GM21717 (cell line): ENCODE results near the gene NUDT9.
A peak's percentile ranks its signal among the peaks of the same experiment; 100 is the strongest.
"Not testable (repeated sequence)": the region's sequence is repeated elsewhere in the genome, so short reads cannot be mapped to it uniquely, and the experiment has no call there.

Experiments
- ATAC-seq: cut with Tn5 transposase; IDR thresholded peaks from one replicate; pipeline ENCODE4 v1.9.1; 2021; ENCODE audit warnings: mild to moderate bottlenecking, moderate library complexity; ENCODE audit not compliant: unreplicated experiment

NUDT9 gene

DNA sequence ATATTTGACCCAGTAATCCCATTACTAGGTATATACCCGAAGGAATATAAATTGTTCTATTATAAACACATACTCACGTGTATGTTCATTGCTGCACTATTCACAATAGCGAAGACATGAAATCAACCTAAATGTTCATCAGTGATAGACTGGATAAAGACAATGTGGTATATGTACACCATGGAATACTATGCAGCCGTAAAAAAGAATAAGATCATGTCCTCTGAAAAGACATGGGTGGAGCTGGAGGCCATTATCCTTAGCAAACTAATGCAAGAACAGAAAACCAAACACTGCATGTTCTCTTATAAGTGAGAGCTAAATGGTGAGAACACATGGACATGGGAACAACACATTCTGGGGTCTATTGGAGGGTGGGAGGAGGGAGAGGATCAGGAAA, 36.5 kb downstream of the NUDT9 start:
- no peak for ATAC-seq

DNA sequence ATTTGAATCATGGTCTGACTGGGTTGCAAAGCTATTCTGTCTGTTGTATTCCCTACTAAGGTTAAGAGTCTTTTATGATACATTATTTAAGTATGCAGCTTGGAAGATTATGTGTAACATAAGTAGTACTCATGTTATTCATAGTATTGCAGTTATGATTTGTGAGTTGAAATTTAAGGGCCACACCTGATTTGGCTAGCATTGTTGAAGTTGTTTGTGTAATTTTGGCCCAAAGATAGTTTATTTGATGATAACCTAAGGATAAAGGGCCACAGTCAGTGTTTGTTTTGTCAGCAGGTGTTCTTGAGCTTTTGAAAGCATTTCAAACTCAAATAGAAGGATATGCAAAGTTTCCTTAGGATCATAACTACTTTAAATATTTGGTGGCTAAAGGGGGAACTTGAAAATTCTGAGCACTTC, 38.9 kb downstream of the NUDT9 start:
- ATAC-seq, result peak; percentile 62

DNA sequence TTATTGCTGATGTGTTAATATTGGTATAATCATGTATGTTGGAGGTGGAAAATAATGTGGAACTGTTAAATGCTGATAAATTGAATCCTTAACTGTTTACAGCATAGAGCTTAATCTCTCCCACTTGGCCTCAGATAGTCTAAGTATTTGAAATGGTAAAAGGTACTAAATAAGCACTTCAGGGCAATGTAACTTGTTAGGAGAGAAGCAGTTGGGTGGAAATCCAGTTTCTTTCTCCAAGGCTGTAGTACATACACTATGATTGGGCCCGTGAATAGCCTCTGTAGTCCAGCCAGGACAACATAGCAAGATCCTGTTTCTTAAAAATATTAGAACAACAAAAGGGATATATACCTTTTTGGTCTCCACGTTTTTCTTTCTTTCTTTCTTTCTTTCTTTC, 39.7 kb downstream of the NUDT9 start:
- no peak for ATAC-seq

DNA sequence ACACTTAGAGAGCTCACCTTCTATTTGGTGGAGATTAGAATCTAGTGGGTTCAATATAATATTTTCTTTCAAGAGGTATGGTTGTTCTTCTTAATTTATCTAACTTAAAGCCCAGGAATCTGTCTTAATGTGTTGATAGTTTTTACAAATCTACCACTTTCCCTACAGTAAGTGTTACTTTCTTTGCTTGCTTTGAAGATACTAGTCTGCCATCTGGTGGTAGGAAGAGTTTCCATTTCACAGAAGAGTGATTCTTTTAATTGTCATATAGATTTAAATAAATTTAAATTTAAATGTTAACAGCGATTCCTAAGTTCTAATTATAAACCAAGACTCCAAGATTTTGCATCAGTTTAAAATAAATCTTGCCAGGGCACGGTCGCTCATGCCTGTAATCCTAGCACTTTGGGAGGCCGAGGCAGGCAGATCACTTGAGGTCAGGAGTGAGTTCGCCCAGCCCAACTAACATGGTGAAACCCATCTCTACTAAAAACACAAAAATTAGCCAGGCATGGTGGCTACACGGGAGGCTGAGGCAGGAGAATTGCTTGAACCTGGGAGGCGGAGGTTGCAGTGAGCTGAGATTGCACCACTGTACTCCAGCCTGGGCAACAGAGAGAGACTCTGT, 43.5 kb downstream of the NUDT9 start:
- no peak for ATAC-seq

DNA sequence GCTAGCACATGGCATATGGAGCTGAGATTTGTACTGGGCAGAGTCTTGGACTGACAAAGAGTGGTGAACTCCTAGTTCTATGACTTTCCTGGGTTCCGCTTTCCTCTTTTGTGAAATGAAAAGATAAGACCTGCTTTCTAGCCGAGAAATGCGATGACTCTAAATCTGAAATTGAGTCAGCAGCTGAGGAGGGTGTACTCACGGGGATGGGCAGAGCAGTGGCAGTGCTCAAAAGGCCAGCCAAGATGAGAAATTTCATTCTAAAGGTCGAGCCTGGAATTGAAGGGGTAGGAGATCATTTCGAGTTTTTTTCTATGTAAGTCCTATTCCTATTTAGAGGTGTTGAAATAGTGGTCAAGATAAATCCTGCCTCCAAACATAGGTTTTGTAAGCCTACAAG, 47.0 kb downstream of the NUDT9 start:
- no peak for ATAC-seq

DNA sequence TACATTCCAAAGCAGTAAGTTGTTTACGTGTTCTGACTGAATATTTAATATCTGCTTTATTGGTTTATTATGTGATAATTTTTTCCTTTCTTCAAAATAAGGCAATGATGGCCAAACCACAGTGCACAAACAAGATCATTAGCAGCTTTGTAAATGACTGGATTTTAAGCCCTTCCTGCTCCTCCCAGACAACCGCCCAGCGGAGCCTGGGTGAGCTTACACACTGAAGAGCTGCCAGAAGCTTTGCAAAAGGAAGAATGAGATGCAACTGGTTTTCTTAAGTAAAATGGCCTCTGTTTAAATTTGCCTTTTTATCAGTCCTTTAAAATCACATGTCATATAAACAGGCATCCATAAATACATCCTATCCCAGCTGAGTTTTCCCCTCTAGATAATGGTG, 54.6 kb downstream of the NUDT9 start:
- no peak for ATAC-seq

DNA sequence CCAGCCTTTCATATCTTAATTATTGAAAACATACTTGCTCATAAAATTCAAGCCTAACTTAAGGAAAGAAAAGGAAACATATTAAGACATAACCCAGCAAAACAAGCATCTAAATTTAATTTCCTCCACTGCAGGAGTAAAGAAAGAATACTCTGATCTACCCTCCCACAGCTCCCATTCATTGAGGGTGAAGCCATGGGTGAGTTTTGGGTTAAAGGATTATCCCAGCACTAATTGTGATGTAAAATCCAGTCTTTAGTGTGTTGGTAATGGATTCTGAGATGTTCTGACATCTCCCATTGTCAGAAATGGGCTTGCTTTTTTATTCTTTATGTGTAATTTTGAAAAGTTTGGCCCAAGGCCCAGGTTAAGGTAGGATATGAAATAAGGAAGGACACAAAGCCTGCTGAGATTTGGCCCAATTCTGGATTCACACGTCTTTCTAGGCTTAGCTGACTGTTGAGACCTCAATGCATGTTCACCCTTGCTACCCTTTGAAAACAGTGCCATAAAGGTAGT, 56.4 kb downstream of the NUDT9 start:
- no peak for ATAC-seq

DNA sequence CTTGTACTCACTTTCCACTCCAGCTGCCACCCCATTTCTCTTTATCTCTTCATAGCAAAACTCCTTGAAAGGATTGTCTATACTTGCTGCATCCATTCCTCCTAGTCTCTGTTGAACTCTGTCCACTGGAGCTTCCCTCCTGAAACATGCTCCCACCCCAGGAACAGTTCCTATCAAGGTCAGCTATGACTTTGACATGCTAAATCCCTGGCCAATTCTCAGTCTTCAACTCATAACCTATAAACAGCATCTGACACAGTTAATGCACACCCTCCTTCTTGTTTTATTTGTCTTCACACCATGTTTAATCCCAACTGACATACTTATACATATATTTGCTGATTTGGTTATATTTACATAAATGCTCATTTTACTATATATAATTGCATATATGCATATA, 59.0 kb downstream of the NUDT9 start:
- no peak for ATAC-seq

DNA sequence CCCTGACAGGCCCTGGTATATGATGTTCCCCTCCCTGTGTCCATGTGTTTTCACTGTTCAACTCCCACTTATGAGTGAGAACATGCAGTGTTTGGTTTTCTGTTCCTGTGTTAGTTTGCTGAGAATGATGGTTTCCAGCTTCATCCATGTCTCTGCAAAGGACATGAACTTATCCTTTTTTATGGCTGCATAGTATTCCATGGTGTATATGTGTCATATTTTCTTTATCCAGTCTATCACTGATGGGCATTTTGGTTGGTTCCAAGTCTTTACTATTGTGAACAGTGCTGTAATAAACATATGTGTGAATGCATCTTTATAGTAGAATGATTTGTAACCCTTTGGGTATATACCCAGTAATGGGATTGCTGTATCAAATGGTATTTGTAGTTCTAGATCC, 60.9 kb downstream of the NUDT9 start:
- not testable (repeated sequence) for ATAC-seq

DNA sequence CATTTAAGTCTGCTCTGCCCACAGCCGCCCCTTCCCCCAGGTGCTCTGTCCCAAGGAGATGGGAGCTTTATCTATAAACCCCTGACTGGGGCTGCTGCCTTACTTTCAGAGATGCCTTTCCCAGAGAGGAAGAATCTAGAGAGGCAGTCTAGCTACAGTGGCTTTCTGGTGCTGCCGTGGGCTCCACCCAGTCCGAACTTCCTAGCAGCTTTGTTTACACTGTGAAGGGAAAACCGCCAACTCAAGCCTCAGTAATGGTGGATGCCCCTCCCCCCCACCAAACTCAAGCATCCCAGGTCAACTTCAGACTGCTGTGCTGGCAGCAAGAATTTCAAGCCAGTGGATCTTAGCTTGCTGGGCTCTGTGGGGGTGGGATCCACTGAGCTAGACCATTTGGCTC, 66.3 kb downstream of the NUDT9 start:
- ATAC-seq, result not testable (repeated sequence)

DNA sequence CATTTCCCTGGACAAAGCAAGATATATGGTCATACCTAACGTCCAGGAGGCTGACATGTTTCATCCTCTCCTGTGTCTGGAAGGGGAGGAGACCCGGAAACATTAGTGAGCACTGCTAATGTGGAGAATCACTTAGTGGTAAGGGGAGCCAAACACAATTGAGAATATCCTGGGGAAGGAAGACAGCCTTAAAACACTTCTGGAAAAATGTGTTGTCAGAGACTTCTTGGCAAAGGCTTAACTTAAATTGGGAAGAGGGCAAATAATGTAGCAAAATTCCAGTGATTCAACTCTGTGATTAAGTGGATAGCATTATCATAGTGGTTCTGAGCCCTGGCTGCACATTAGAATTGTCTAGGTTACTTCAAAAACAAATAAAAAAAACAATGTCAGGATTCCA, 67.3 kb downstream of the NUDT9 start:
- ATAC-seq, result no peak

DNA sequence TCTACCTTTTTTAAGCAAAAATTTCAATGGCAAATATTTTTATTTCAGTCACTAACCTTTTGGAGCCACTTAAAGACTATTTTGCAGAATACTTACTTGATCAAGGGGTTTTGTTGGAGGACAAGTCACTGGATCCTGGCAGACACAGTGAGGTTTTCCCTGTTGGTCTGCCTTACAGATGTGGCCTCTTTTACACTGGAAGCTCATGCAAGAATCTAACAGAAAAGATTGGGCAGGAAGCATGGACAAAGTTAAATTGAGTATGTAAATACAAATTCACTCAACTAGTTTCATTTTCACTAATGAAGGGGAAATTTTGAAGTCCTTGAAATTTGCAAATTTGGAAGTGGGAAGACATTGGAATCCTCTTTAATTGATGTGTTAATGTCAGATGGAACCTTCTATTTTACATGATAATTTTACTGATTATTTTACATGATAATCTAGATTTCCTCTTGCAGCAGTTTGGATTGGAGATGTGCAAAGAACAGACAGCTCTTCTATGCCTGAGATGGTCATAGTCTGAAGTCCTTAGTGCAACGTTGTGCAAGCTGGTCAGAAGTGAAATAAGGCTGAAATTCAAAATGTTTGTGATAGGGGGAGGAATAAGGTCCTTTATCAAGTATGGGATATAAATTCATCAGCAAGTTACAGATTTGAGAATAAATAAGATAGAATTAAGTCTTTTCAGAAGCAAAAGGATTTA, 68.4 kb downstream of the NUDT9 start:
- no peak for ATAC-seq

DNA sequence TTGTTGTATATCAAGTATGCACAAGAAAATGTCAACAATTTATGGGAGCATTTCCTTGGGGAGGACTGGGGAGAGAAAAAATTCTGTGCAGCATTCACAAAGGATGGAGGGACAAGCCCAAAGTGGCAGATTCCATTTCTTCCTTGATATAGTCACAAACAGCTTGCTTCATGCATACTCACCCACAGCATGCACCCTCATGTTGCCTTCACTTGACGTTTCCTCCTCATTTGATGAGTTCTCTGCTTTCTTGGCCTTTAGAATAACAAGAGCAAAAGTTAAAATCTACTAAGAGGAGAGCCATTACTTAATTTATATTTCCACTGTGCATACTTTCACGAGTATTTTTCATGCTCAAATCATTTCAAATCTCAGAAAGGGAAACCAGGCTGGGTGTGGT, 69.1 kb downstream of the NUDT9 start:
- ATAC-seq, result no peak

DNA sequence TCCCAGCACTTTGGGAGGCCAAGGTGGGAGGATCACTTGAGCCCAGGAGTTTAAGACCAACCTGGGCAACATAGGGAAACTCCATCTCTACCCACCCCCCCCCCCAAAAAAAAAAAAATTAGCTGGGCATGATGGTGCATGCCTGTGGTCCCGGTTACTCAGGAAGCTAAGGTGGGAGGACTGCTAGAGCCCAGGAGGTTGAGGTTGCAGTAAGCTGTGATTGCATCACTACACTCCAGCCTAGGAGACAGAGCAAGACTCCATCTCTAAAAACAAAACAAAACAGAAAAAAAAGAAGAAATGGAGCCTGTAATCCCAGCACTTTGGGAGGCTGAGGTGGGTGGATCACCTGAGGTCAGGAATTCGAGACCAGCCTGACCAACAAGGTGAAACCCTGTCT, 69.5 kb downstream of the NUDT9 start:
- ATAC-seq, result not testable (repeated sequence)

DNA sequence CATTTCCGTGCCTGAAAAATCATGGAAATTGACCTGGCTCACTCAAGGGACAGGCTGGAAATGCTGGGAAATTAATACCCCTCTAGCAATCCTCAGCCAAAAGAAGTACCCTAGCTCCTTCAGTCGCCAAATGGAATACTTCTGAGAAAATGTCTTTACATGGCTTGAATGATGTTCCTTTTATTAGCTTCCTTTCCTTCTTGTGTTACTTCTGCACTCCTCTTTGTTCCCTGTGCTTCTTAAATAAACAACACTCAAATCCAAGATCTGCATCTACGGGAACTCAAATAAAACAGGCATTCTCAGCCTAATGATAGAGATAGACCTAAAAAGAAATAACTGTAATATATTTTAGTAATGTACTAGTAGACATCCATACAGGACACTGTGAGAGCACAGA, 70.7 kb downstream of the NUDT9 start:
- no peak for ATAC-seq

DNA sequence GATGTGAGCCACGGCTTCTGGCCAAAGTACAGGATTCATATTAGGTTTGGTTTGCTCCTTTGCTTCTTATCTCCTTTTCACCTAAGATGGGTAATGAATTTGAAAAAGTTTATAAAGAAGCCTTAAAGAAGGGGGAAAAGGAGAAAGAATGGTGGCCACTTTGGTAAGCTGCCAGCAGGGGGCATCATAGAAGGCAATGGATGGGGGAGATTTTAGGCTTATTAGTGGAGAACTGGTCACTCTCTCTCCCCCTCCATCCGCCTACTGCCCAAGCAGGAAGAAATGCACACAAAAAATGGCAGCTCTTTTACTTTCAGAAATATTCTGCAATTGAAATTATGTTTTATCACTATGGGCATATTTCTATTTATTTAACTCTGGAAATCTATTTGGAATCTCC, 74.8 kb downstream of the NUDT9 start:
- no peak for ATAC-seq

DNA sequence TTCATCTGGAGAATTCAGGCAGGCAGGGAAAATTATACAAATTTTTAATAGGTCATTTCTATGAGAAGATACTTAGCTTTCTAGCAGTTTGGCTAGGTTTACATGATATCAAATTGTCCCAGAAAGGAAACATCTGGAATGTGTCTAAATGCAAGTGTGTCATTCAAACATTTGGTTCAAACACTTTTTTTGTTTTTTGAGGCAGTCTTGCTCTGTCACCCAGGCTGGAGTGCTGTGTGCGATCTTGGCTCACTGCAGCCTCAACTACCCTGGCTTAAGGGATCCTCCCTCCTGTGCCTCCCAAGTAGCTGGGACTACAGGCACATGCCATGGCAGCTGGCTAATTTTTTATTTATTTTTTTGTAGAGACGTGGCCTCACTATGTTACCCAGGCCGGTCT, 75.2 kb downstream of the NUDT9 start:
- no peak for ATAC-seq

DNA sequence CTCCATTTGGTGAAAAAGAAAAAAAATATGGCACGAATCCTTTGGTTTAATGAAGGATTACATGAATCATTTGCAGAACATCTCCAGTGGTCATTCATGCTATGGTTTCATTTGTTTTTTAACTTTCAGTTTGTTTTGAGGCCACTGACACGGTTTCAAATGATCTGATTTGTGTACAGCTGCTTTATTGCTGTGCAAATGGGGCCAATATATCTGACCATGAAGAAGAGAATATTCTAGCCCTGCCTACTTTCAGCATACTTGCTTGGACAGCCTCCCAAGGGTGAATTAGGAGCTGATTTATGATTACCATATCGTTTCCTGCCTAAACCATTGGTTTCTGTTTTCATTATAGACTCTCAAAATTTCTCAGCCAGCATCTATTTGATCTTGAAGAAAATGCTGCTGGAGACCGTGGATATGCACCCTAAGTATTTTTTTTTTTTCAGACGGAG, 76.1 kb downstream of the NUDT9 start:
- ATAC-seq, result peak; percentile 56

DNA sequence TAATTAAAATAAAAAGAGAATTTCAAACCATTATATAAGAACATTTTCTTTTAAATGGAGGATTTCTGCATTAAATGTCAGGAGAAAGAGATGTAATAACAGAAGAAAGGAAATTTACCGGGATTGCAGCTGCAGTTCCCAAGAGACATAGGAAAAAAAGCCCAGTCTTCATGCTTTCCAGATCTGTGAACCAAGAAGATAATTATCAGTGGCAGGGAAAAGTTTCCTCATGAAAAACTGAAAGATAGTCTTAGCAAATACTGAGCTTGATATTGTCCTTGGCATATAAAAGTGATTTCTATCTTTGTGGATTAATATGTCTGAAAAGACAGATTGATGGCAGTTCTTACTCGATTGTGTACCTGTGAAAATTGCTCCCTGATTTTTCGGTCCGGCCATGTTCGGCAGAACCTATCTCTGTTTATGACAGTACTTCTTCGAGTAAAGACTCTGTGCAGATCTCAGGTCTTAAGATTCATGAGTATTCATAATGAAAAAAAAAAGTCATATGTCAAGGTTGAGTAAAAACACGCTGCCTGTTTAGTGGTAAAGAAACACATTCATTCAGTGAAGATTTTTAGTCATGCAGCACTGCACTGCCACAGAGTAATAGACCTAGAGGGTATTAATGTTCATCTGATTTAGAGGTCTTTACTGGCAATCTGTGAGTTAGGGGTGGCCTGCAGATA, 77.2 kb downstream of the NUDT9 start:
- ATAC-seq, result peak; percentile 86

DNA sequence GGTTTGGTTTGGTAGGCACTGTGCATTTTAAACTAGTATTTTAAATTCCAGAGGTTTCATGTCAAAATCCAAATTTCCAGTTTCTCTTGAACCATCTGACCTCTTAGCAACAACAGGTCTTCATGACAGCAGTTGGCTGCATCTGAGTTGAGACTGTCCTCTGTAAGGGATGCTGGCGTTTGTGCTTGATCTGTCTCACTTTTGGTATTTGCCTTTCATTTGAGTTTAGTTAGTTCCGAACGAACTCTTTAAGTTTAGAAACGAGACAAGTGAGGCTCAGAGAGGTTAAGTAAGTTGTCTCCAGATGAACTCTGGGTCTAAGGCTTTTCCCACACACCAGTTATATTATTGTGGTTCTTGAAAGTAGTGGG, 77.7 kb downstream of the NUDT9 start:
- ATAC-seq, result peak; percentile 62

DNA sequence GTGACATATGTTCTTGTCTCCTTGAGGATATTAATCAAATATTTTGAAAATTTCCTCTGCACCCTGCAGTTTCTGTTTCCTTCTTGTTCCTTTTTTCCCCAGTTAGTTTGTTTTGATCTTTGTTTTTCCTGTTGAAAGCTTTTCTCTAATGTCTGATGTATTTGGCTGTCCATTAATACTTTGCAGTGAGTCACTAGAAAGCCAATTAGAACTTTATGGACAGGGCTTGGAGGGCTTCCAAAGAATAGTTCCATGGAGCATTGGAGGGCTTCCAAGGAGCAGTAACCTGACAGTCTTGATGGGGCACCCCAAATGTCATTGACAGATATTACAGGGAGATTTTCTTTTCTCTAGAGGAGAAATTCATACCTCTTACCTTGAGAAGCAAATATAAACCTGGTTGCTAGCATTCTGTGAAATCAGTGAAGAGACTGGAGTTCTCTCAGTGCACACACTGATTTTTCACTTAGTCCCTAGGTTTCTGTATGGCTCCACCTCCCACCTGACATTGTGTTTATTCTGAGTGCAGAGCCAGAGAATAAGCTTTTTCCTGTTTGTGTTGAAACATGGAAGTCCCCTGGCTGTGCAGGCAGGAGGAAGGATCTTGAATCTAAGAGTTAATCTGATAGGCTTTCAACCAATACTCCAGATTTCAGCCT, 80.3 kb downstream of the NUDT9 start:
- ATAC-seq, result no peak
